ENCODE results near the gene ESYT2. TPM values are rescaled to one million over a fixed set of nuclear protein-coding genes. Genes with fewer than 3 reads are reported as not detected.

Gene ESYT2
- total RNA-seq, 1 experiment from 2014 or later, result 78.6 TPM

GRCh38 chr7:158811461-158811860 is 17.8 kb downstream of the ESYT2 start:
- CTCF ChIA-PET, result interaction anchor here (0.5 to 2.3 kb wide), 7 partner anchors 9 to 165 kb away, joined by 3 to 7 read pairs (median 3); no protein-coding TSS in a partner anchor
- H3K4me1 Mint-ChIP-seq (ENCODE audit: insufficient read depth, unreplicated experiment), result peaks cover 56% of the 10 kb centered on the region
- no TSS peak for BruUV-seq (replicated peaks)
- H3K27me3 Mint-ChIP-seq (ENCODE audit: insufficient read depth, unreplicated experiment), result no peaks in the 10 kb centered on the region
- no peak for TF ChIP-seq CTCF (IDR thresholded peaks at IDR 0.05; ENCODE audit: unreplicated experiment)
- H3K9me3 Mint-ChIP-seq (ENCODE audit: unreplicated experiment), result no peaks in the 10 kb centered on the region
- POLR2A ChIA-PET, result interaction anchor here (0.7 to 3.6 kb wide), 14 partner anchors 8 to 107 kb away, joined by 3 to 32 read pairs (median 4); partner anchors contain the start of genes ESYT2 and NCAPG2
- intact Hi-C loops (cut with micrococcal nuclease), result loop anchor here (5.0 kb wide), 1 partner anchor 46 kb away; the partner anchor contains the start of gene DYNC2I1
- peaks cover 52% of the 10 kb centered on the region for H3K36me3 Mint-ChIP-seq (ENCODE audit: insufficient read depth, unreplicated experiment)
- peak; percentile 94 for DNase-seq (ENCODE audit: unreplicated experiment)
- peak overlapping the region; percentile 97 for H3K27ac Mint-ChIP-seq (ENCODE audit: low read depth, unreplicated experiment)
- H3K4me3 Mint-ChIP-seq (ENCODE audit: unreplicated experiment), result peak overlapping the region; percentile 58

- POLR2A ChIA-PET, result interaction anchor here (0.9 to 3.6 kb wide), 12 partner anchors 8 to 1493 kb away, joined by 3 to 32 read pairs (median 7); partner anchors contain the start of genes ESYT2 and NCAPG2
- H3K27me3 Mint-ChIP-seq (ENCODE audit: insufficient read depth, unreplicated experiment), result no peaks in the 10 kb centered on the region
- TF ChIP-seq CTCF (IDR thresholded peaks at IDR 0.05; ENCODE audit: unreplicated experiment), result no peak
- peaks cover 50% of the 10 kb centered on the region for H3K4me1 Mint-ChIP-seq (ENCODE audit: insufficient read depth, unreplicated experiment)
- no peaks in the 10 kb centered on the region for H3K9me3 Mint-ChIP-seq (ENCODE audit: unreplicated experiment)
- H3K27ac Mint-ChIP-seq (ENCODE audit: low read depth, unreplicated experiment), result peak overlapping the region; percentile 97
- H3K36me3 Mint-ChIP-seq (ENCODE audit: insufficient read depth, unreplicated experiment), result peaks cover 56% of the 10 kb centered on the region
- intact Hi-C loops (cut with micrococcal nuclease), result loop anchor here (5.0 kb wide), 1 partner anchor 46 kb away; the partner anchor contains the start of gene DYNC2I1
- H3K4me3 Mint-ChIP-seq (ENCODE audit: unreplicated experiment), result peak overlapping the region; percentile 26
- BruUV-seq (replicated peaks), result TSS peak; percentile 60
- CTCF ChIA-PET, result interaction anchor here (0.5 to 2.3 kb wide), 8 partner anchors 14 to 165 kb away, joined by 3 to 7 read pairs (median 4); partner anchors contain the start of gene ESYT2
- DNase-seq (ENCODE audit: unreplicated experiment), result no peak
Observed at GRCh38 chr7:158810846-158811245, 18.5 kb downstream of the ESYT2 start.

- TF ChIP-seq CTCF (IDR thresholded peaks at IDR 0.05; ENCODE audit: unreplicated experiment), result no peak
- H3K4me3 Mint-ChIP-seq (ENCODE audit: unreplicated experiment), result no peak overlapping the region
- CTCF ChIA-PET, result interaction anchor here (0.6 to 2.3 kb wide), 3 partner anchors 12 to 167 kb away, joined by 3 to 7 read pairs (median 3); no protein-coding TSS in a partner anchor
- POLR2A ChIA-PET, result interaction anchor here (1.3 to 3.6 kb wide), 4 partner anchors 10 to 54 kb away, joined by 3 to 32 read pairs (median 16); partner anchors contain the start of gene ESYT2
- BruUV-seq (replicated peaks), result no TSS peak
- DNase-seq (ENCODE audit: unreplicated experiment), result no peak
- intact Hi-C loops (cut with micrococcal nuclease), result no loop called here
- H3K4me1 Mint-ChIP-seq (ENCODE audit: insufficient read depth, unreplicated experiment), result peaks cover 39% of the 10 kb centered on the region
- no peaks in the 10 kb centered on the region for H3K9me3 Mint-ChIP-seq (ENCODE audit: unreplicated experiment)
- H3K36me3 Mint-ChIP-seq (ENCODE audit: insufficient read depth, unreplicated experiment), result peaks cover 58% of the 10 kb centered on the region
- H3K27ac Mint-ChIP-seq (ENCODE audit: low read depth, unreplicated experiment), result peak overlapping the region; percentile 22
- no peaks in the 10 kb centered on the region for H3K27me3 Mint-ChIP-seq (ENCODE audit: insufficient read depth, unreplicated experiment)
Observed at GRCh38 chr7:158809596-158809995, 19.7 kb downstream of the ESYT2 start.

- Mint-ChIP-seq H3K27me3 (ENCODE audit: insufficient read depth, unreplicated experiment) (no peaks in the 10 kb centered on the region), H3K27ac (ENCODE audit: low read depth, unreplicated experiment) (no peak overlapping the region), H3K36me3 (ENCODE audit: insufficient read depth, unreplicated experiment) (peaks cover 59% of the 10 kb centered on the region), H3K4me3 (ENCODE audit: unreplicated experiment) (no peak overlapping the region), H3K9me3 (ENCODE audit: unreplicated experiment) (no peaks in the 10 kb centered on the region), H3K4me1 (ENCODE audit: insufficient read depth, unreplicated experiment) (peaks cover 38% of the 10 kb centered on the region)
- POLR2A ChIA-PET, result interaction anchor here (0.7 kb wide), 1 partner anchor 8 kb away, joined by 3 read pairs; no protein-coding TSS in a partner anchor
- CTCF ChIA-PET, result interaction anchor here (0.5 to 1.8 kb wide), 2 partner anchors 8 to 1528 kb away, joined by 4 to 5 read pairs; no protein-coding TSS in a partner anchor
- no peak for TF ChIP-seq CTCF (IDR thresholded peaks at IDR 0.05; ENCODE audit: unreplicated experiment)
- intact Hi-C loops (cut with micrococcal nuclease), result no loop called here
- no peak for DNase-seq (ENCODE audit: unreplicated experiment)
- BruUV-seq (replicated peaks), result no TSS peak
Observed at GRCh38 chr7:158808126-158808525, 21.2 kb downstream of the ESYT2 start.

Data from MCF 10A (cell line).